Glutamatergic neuron (in vitro differentiated cells): ENCODE measurements around the gene F10. TPM values are rescaled to one million over a fixed set of nuclear protein-coding genes. Genes with fewer than 3 reads are reported as not detected.

Experiments
- DNase-seq: peaks from one replicate; pipeline ENCODE4 v3.0.0; 2022
- H3K27ac Mint-ChIP-seq: one replicate; pipeline ENCODE4 v1.8.0; 2020; ENCODE audit warnings: mild to moderate bottlenecking, mixed read lengths, inconsistent platforms; ENCODE audit not compliant: unreplicated experiment
- H3K27me3 Mint-ChIP-seq: one replicate; pipeline ENCODE4 v1.8.0; 2020; ENCODE audit warnings: mild to moderate bottlenecking, moderate library complexity, mixed read lengths, inconsistent platforms; ENCODE audit not compliant: unreplicated experiment
- H3K36me3 Mint-ChIP-seq: one replicate; pipeline ENCODE4 v1.8.0; 2020; ENCODE audit warnings: mild to moderate bottlenecking, mixed read lengths, inconsistent platforms; ENCODE audit not compliant: unreplicated experiment
- H3K4me1 Mint-ChIP-seq: one replicate; pipeline ENCODE4 v1.8.0; 2020; ENCODE audit warnings: mild to moderate bottlenecking, low read depth, mixed read lengths, inconsistent platforms; ENCODE audit not compliant: unreplicated experiment
- H3K4me3 Mint-ChIP-seq: one replicate; pipeline ENCODE4 v1.8.0; 2020; ENCODE audit warnings: mild to moderate bottlenecking, mixed read lengths, inconsistent platforms; ENCODE audit not compliant: unreplicated experiment
- H3K9me3 Mint-ChIP-seq: one replicate; pipeline ENCODE4 v1.8.0; 2020; ENCODE audit warnings: mild to moderate bottlenecking, moderate library complexity, mixed read lengths, inconsistent platforms; ENCODE audit not compliant: unreplicated experiment
- total RNA-seq: library from RNA; stranded (reverse); fragmentation: NEBNext Ultra II Directional; extraction: Animal tissue kit (Norgen Biotek cat#: 25700); gene quantifications from one replicate; pipeline ENCODE4 v1.2.1, GENCODE V29; 2021; ENCODE audit not compliant: unreplicated experiment
- TF ChIP-seq, protein P1 (sequence below): fragments of 200-600 bp; sonication (generic); IDR thresholded peaks from one replicate; pipeline ENCODE4 v1.5.0; 2021; ENCODE audit not compliant: partially characterized antibody, unreplicated experiment

The F10 gene
- total RNA-seq, 1 donor from 2014 or later: 0.74 TPM

- Mint-ChIP-seq H3K27me3 (peaks cover 10% of the 10 kb centered on the region), H3K27ac (no peak overlapping the region), H3K9me3 (peaks cover 10% of the 10 kb centered on the region), H3K36me3 (peaks cover 5% of the 10 kb centered on the region), H3K4me3 (no peak overlapping the region), H3K4me1 (peaks cover 5% of the 10 kb centered on the region)
- TF ChIP-seq, protein P1, sequence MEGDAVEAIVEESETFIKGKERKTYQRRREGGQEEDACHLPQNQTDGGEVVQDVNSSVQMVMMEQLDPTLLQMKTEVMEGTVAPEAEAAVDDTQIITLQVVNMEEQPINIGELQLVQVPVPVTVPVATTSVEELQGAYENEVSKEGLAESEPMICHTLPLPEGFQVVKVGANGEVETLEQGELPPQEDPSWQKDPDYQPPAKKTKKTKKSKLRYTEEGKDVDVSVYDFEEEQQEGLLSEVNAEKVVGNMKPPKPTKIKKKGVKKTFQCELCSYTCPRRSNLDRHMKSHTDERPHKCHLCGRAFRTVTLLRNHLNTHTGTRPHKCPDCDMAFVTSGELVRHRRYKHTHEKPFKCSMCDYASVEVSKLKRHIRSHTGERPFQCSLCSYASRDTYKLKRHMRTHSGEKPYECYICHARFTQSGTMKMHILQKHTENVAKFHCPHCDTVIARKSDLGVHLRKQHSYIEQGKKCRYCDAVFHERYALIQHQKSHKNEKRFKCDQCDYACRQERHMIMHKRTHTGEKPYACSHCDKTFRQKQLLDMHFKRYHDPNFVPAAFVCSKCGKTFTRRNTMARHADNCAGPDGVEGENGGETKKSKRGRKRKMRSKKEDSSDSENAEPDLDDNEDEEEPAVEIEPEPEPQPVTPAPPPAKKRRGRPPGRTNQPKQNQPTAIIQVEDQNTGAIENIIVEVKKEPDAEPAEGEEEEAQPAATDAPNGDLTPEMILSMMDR: no peak
- DNase-seq: no peak
Observed at GRCh38 chr13:113149711-113150549, 27.3 kb downstream of the F10 start.

DNA sequence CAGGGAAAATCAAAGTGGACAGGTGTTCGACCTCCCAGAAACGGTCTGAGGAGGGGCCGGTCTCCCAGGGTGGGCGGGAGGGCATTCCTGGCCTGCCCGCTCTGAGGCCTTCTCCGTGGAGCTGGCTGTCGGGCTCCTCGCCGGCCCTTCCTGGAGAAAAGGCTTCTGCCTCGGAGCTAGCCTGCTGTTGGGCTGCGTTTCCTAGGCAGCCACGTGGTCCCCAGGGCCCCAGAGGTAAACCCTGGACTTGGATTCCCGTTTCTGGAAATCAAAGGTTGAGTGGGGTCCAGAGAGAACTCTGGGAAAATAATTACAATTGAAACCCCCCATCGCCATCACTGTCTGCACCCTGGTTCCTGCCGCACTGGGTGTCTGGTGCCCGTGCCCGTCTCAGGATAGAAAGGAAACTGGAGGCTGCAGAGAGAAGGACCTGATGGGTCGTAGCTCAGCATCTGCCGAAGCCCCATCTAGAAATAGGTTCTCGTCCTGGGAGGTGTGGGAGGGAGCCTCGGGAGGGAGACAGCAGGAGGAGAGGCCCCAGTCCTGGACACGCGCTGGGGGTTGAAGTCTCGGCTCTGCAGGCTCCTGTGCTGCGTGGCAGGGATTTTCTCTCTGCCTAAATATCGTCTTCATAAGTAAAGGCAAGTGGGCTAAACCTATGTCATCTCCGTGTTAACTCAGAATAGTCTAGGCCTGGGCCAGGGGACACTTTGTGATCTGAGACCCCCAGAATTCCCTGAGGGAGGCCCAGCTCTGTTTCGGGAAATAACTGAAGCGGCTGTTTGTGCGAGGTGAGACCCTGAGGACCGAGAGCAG, 28.2 kb downstream of the F10 start:
- no peak overlapping the region for H3K27ac Mint-ChIP-seq
- TF ChIP-seq, protein P1: no peak
- peaks cover 5% of the 10 kb centered on the region for H3K4me1 Mint-ChIP-seq
- H3K4me3 Mint-ChIP-seq: peak overlapping the region; percentile 38
- DNase-seq: no peak
- peaks cover 5% of the 10 kb centered on the region for H3K36me3 Mint-ChIP-seq
- peaks cover 10% of the 10 kb centered on the region for H3K27me3 Mint-ChIP-seq
- H3K9me3 Mint-ChIP-seq: peaks cover 10% of the 10 kb centered on the region

GRCh38 chr13:113151745-113152690, 29.4 kb downstream of the F10 start:
- H3K4me1 Mint-ChIP-seq: peaks cover 5% of the 10 kb centered on the region
- H3K36me3 Mint-ChIP-seq: peaks cover 5% of the 10 kb centered on the region
- peaks cover 10% of the 10 kb centered on the region for H3K27me3 Mint-ChIP-seq
- peak overlapping the region; percentile 79 for H3K4me3 Mint-ChIP-seq
- TF ChIP-seq, protein P1: no peak
- DNase-seq: no peak
- peaks cover 10% of the 10 kb centered on the region for H3K9me3 Mint-ChIP-seq
- H3K27ac Mint-ChIP-seq: peak overlapping the region; percentile 55

DNA sequence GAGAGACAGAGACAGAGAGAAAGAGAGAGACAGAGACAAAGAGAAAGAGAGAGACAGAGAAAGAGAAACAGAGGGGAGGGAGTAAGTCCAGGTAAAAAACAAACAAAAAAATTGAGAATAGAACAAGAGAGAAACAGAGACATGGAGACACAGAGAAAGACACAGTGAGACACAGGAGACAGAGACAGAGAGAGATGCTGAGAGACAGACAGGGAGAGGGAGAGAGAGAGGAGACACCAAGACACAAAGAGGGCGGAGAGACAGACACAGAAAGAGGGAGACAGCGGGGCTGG, 30.0 kb downstream of the F10 start:
- TF ChIP-seq, protein P1: no peak
- Mint-ChIP-seq H3K4me1 (peaks cover 8% of the 10 kb centered on the region), H3K27ac (peak overlapping the region; percentile 52), H3K27me3 (peaks cover 10% of the 10 kb centered on the region), H3K36me3 (peaks cover 5% of the 10 kb centered on the region), H3K4me3 (peak overlapping the region; percentile 88), H3K9me3 (peaks cover 9% of the 10 kb centered on the region)
- no peak for DNase-seq
